Left lung (tissue), 14 donors: ENCODE data around the gene EXOC3. TPM values are rescaled to one million over a fixed set of nuclear protein-coding genes. Genes with fewer than 3 reads are reported as not detected.

Experiments used
- ATAC-seq: fragments of 200-7000 bp; cut with Tn5 transposase; one replicate; pipeline ENCODE4 v1.9.1; 2020; ENCODE audit warnings: moderate library complexity
- DNase-seq, 4 donors: peaks; one replicate each; pipeline ENCODE4 v3.0.0-alpha.2; 2013 to 2020
- H3K27ac ChIP-seq, 2 donors: fragments of 200-600 bp; sonication (generic) in 1 of 2; one replicate each; pipeline versions ENCODE4 v1.5.0 to v1.8.0; 2020 to 2021
- H3K27me3 ChIP-seq, 2 donors: fragments of 200-600 bp; sonication (generic) in 1 of 2; one replicate each; pipeline versions ENCODE4 v1.5.0 to v1.8.0; 2020 to 2021
- H3K36me3 ChIP-seq, 2 donors: fragments of 200-600 bp; sonication (generic) in 1 of 2; one replicate each; pipeline versions ENCODE4 v1.5.0 to v1.8.0; 2020 to 2021
- H3K4me1 ChIP-seq, 2 donors: fragments of 200-600 bp; one replicate each; pipeline ENCODE4 v1.8.0; 2021
- H3K4me3 ChIP-seq, 2 donors: fragments of 200-600 bp; sonication (generic) in 1 of 2; one replicate each; pipeline versions ENCODE4 v1.5.0 to v1.8.0; 2020 to 2021; ENCODE audit warnings: mild to moderate bottlenecking in 1 of 2
- H3K9me3 ChIP-seq, 2 donors: fragments of 200-600 bp; sonication (generic) in 1 of 2; one replicate each; pipeline versions ENCODE4 v1.5.0 to v1.8.0; 2020 to 2021
- intact Hi-C, 2 donors: fragments of 100-400 bp; cut with DNase I; formaldehyde crosslinking; loops; one replicate each; pipeline versions ENCODE4 v1.11.2 to v1.14.2; 2022
- long read RNA-seq, 12 donors: library from polyadenylated mRNA in 2 of 12; unstranded in 2 of 12; transcript quantifications; one replicate each; pipeline ENCODE4 v2.0.0 and lab custom pipeline, GENCODE V29; 2019 to 2026
- polyA plus RNA-seq, 6 donors: library from polyadenylated mRNA; unstranded; fragments of 120-200 nt; gene quantifications; one replicate each; pipeline ENCODE4 v1.2.1, GENCODE V29; 2013; ENCODE audit not compliant: insufficient read length in 6 of 6
- total RNA-seq, 2 donors: library from RNA; stranded (reverse); fragmentation: NEBNext Ultra II Directional; extraction: Animal tissue kit (Norgen Biotek cat#: 25700); gene quantifications; one replicate each; pipeline ENCODE4 v1.2.1, GENCODE V29; 2021
- TF ChIP-seq, protein P1 (sequence below), 2 donors: fragments of 200-600 bp; sonication (generic) in 1 of 2; IDR thresholded peaks; one replicate each; pipeline versions ENCODE4 v1.5.0 to v1.8.0; 2021; ENCODE audit warnings: antibody characterized with exemption in 2 of 2
- donor health status: DM: no; HTN: yes; CAD: no.
- donor health status: DM: no; HTN: no; CAD: no.

EXOC3 gene
- 10 to 100 TPM; 43.8 to 58.7 TPM for total RNA-seq
- 10 to 100 TPM; 51.2 to 62.4 (median 57.0) TPM for polyA plus RNA-seq
- long read RNA-seq, donor 1, partial matches to known transcripts, result 10 of 11 reads
- long read RNA-seq, donor 1, other reads (novel, unspliced or antisense), result 0 of 11 reads
- long read RNA-seq, donor 2, transcript EXOC3-209 (13 exons, 2,825 nt), result major isoform, 5 of 10 reads
- long read RNA-seq, donor 2, partial matches to known transcripts, result 5 of 10 reads
- long read RNA-seq, donor 2, other reads (novel, unspliced or antisense), result 0 of 10 reads
- long read RNA-seq, donor 3, partial matches to known transcripts, result 0 of 3 reads
- long read RNA-seq, donor 3, other reads (novel, unspliced or antisense), result 0 of 3 reads
- long read RNA-seq, donor 4, partial matches to known transcripts, result 1 of 5 reads
- long read RNA-seq, donor 4, other reads (novel, unspliced or antisense), result 2 of 5 reads
- long read RNA-seq, donor 5, partial matches to known transcripts, result 0 of 2 reads
- long read RNA-seq, donor 5, other reads (novel, unspliced or antisense), result 0 of 2 reads
- long read RNA-seq, donor 6, partial matches to known transcripts, result 0 of 4 reads
- long read RNA-seq, donor 6, other reads (novel, unspliced or antisense), result 0 of 4 reads
- long read RNA-seq, donor 7, partial matches to known transcripts, result 0 of 6 reads
- long read RNA-seq, donor 7, other reads (novel, unspliced or antisense), result 0 of 6 reads
- long read RNA-seq, donor 8, partial matches to known transcripts, result 0 of 4 reads
- long read RNA-seq, donor 8, other reads (novel, unspliced or antisense), result 0 of 4 reads
- long read RNA-seq, donor 9, result 0 reads
- long read RNA-seq, donor 10, partial matches to known transcripts, result 3 of 4 reads
- long read RNA-seq, donor 10, other reads (novel, unspliced or antisense), result 1 of 4 reads
- long read RNA-seq, donor 11, partial matches to known transcripts, result 0 of 4 reads
- long read RNA-seq, donor 11, other reads (novel, unspliced or antisense), result 0 of 4 reads
- long read RNA-seq, donor 12, partial matches to known transcripts, result 0 of 4 reads
- long read RNA-seq, donor 12, other reads (novel, unspliced or antisense), result 0 of 4 reads

- peak; percentile 73 to 93 (median 81) for DNase-seq
- H3K4me1 ChIP-seq, result peaks cover 0 to 36% of the 10 kb centered on the region in 2 donors
- peak within 1 kb of the TSS; percentile 62 to 86 for H3K27ac ChIP-seq
- peak; percentile 96 for ATAC-seq
- intact Hi-C loops, result no loop called here
- H3K4me3 ChIP-seq, result peak within 1 kb of the TSS; percentile 88 to 94
- peaks cover 0 to 19% of the 10 kb centered on the region in 2 donors for H3K36me3 ChIP-seq
- TF ChIP-seq, protein P1, sequence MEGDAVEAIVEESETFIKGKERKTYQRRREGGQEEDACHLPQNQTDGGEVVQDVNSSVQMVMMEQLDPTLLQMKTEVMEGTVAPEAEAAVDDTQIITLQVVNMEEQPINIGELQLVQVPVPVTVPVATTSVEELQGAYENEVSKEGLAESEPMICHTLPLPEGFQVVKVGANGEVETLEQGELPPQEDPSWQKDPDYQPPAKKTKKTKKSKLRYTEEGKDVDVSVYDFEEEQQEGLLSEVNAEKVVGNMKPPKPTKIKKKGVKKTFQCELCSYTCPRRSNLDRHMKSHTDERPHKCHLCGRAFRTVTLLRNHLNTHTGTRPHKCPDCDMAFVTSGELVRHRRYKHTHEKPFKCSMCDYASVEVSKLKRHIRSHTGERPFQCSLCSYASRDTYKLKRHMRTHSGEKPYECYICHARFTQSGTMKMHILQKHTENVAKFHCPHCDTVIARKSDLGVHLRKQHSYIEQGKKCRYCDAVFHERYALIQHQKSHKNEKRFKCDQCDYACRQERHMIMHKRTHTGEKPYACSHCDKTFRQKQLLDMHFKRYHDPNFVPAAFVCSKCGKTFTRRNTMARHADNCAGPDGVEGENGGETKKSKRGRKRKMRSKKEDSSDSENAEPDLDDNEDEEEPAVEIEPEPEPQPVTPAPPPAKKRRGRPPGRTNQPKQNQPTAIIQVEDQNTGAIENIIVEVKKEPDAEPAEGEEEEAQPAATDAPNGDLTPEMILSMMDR (IDR thresholded peaks at IDR 0.05), result no peak
- no peaks in the 10 kb centered on the region for H3K9me3 ChIP-seq
- no peaks in the 10 kb centered on the region for H3K27me3 ChIP-seq
Measured at GRCh38 chr5:442335-443238, at the start of gene EXOC3. TSS of gene EXOC3 (plus strand) at chr5:443176. CDS start at chr5:446206, 3,030 bp downstream.

GRCh38 chr5:393846-394275 lies 49.1 kb upstream of the EXOC3 start:
- ATAC-seq, result no peak
- Histone ChIP-seq H3K4me3 (no peak overlapping the region), H3K27ac (no peak overlapping the region), H3K27me3 (no peaks in the 10 kb centered on the region), H3K4me1 (peaks cover 0 to 16% of the 10 kb centered on the region in 2 donors), H3K36me3 (no peaks in the 10 kb centered on the region), H3K9me3 (no peaks in the 10 kb centered on the region)
- DNase-seq, result peak in 1 of 4 donors; percentile 19
- TF ChIP-seq, protein P1 (IDR thresholded peaks at IDR 0.05), result no peak
- intact Hi-C loops, result no loop called here

- no peaks in the 10 kb centered on the region for H3K36me3 ChIP-seq
- DNase-seq (peak in 1 of 4 donors; percentile 12), ATAC-seq (no peak)
- peaks cover 0 to 4% of the 10 kb centered on the region in 2 donors for H3K27me3 ChIP-seq
- peaks cover 0 to 24% of the 10 kb centered on the region in 2 donors for H3K4me1 ChIP-seq
- H3K4me3 ChIP-seq, result no peak overlapping the region
- no peaks in the 10 kb centered on the region for H3K9me3 ChIP-seq
- TF ChIP-seq, protein P1 (IDR thresholded peaks at IDR 0.05), result no peak
- H3K27ac ChIP-seq, result peak overlapping the region in 1 of 2 donors; percentile 18
- intact Hi-C loops, result no loop called here
Measured at GRCh38 chr5:394671-395155, 48.3 kb upstream of the EXOC3 start.

GRCh38 chr5:395156-395920 lies 47.6 kb upstream of the EXOC3 start:
- H3K4me3 ChIP-seq, result no peak overlapping the region
- intact Hi-C loops, result no loop called here
- H3K27ac ChIP-seq, result peak overlapping the region in 1 of 2 donors; percentile 28
- H3K36me3 ChIP-seq, result no peaks in the 10 kb centered on the region
- H3K27me3 ChIP-seq, result peaks cover 0 to 9% of the 10 kb centered on the region in 2 donors
- ATAC-seq (no peak), DNase-seq (no peak)
- peaks cover 3 to 30% of the 10 kb centered on the region in 2 donors for H3K4me1 ChIP-seq
- no peaks in the 10 kb centered on the region for H3K9me3 ChIP-seq
- TF ChIP-seq, protein P1 (IDR thresholded peaks at IDR 0.05), result no peak
